Endothelial cell of umbilical vein (primary cell): Measurements from ENCODE around the gene ATP5PO.

Experiments
- EZH2 ChIP-seq: IDR thresholded peaks from 2 replicates; pipeline ENCODE4 v1.6.1; 2012; ENCODE audit warnings: borderline replicate concordance, low read depth, mild to moderate bottlenecking, moderate library complexity, low read length, inconsistent platforms; ENCODE audit not compliant: severe bottlenecking
- FOS ChIP-seq: IDR thresholded peaks from 2 replicates; pipeline ENCODE4 v1.6.1; 2011; ENCODE audit warnings: mild to moderate bottlenecking, low read length, moderate library complexity, borderline replicate concordance; ENCODE audit not compliant: insufficient read depth
- GATA2 ChIP-seq: IDR thresholded peaks from 2 replicates; pipeline ENCODE4 v1.7.0; 2011; ENCODE audit warnings: low read depth, mild to moderate bottlenecking, moderate library complexity, mixed read lengths, low read length; ENCODE audit not compliant: insufficient read length, insufficient read depth
- JUN ChIP-seq: IDR thresholded peaks from 2 replicates; pipeline ENCODE4 v1.6.1; 2011; ENCODE audit warnings: borderline replicate concordance, low read depth; ENCODE audit not compliant: insufficient read length, insufficient read depth
- MYC ChIP-seq: IDR thresholded peaks from one replicate; pipeline ENCODE4 v1.6.1; 2011; ENCODE audit warnings: mild to moderate bottlenecking, low read depth, low read length
- POLR2A ChIP-seq: IDR thresholded peaks from 2 replicates; pipeline ENCODE4 v1.6.1; 2012; ENCODE audit warnings: low read depth, mild to moderate bottlenecking, control low read depth, low read length
- POLR2AphosphoS5 ChIP-seq: IDR thresholded peaks from 2 replicates; pipeline ENCODE4 v1.6.1; 2012; ENCODE audit warnings: low read depth, mild to moderate bottlenecking, control low read depth, low read length, moderate library complexity; ENCODE audit not compliant: insufficient read depth
- TF ChIP-seq, protein P1 (sequence below), 2 donors: IDR thresholded peaks; 1 replicate in 1 of 2; 2 replicates in 1 of 2; pipeline ENCODE4 v1.5.1; 2011; ENCODE audit warnings: low read length in 2 of 2, mild to moderate bottlenecking in 2 of 2, moderate library complexity in 2 of 2, control low read depth in 1 of 2, inconsistent platforms in 1 of 2, low read depth in 1 of 2; ENCODE audit not compliant: insufficient read depth in 1 of 2; ENCODE audit errors: extremely low read depth in 1 of 2
- TF ChIP-seq, protein P2 (sequence below): IDR thresholded peaks from 2 replicates; pipeline ENCODE4 v1.6.1; 2011; ENCODE audit not compliant: insufficient read depth, insufficient read length

- TF ChIP-seq JUN (no peak), POLR2A (no peak), POLR2AphosphoS5 (no peak), FOS (no peak), GATA2 (no peak), MYC (no peak), EZH2 (no peak)
- TF ChIP-seq, protein P1, sequence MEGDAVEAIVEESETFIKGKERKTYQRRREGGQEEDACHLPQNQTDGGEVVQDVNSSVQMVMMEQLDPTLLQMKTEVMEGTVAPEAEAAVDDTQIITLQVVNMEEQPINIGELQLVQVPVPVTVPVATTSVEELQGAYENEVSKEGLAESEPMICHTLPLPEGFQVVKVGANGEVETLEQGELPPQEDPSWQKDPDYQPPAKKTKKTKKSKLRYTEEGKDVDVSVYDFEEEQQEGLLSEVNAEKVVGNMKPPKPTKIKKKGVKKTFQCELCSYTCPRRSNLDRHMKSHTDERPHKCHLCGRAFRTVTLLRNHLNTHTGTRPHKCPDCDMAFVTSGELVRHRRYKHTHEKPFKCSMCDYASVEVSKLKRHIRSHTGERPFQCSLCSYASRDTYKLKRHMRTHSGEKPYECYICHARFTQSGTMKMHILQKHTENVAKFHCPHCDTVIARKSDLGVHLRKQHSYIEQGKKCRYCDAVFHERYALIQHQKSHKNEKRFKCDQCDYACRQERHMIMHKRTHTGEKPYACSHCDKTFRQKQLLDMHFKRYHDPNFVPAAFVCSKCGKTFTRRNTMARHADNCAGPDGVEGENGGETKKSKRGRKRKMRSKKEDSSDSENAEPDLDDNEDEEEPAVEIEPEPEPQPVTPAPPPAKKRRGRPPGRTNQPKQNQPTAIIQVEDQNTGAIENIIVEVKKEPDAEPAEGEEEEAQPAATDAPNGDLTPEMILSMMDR (IDR thresholded peaks at IDR 0.05; ENCODE audit: extremely low read depth in 1 of 2, insufficient read depth in 1 of 2, low read depth in 1 of 2, low read length in 2 of 2): no peak
- TF ChIP-seq, protein P2, sequence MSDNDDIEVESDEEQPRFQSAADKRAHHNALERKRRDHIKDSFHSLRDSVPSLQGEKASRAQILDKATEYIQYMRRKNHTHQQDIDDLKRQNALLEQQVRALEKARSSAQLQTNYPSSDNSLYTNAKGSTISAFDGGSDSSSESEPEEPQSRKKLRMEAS: no peak
Observed at GRCh38 chr21:33963848-33964555, 48.4 kb upstream of the ATP5PO start.
